HL-60 (cell line): ENCODE measurements around the gene ARF3.
A peak's percentile ranks its signal among the peaks of the same experiment; 100 is the strongest.

ENCODE experiments used
- DNase-seq, 2 experiments: peaks; one replicate each; pipeline ENCODE4 v3.0.0-alpha.2; 2010 to 2020; ENCODE audit warnings: low read depth in 1 of 2, low spot score in 1 of 2
- H3K27ac ChIP-seq: fragments of 250-450 bp; sonication (Bioruptor Pico); replicated peaks from 2 replicates; pipeline ENCODE4 v1.5.1; 2020; ENCODE audit warnings: mild to moderate bottlenecking, moderate library complexity
- H3K27me3 ChIP-seq: fragments of 250-450 bp; sonication (Bioruptor Pico); 2 replicates; pipeline ENCODE4 v1.5.1; 2021; ENCODE audit warnings: mild to moderate bottlenecking, moderate library complexity; ENCODE audit not compliant: insufficient read depth, poor library complexity, severe bottlenecking
- H3K4me3 ChIP-seq: replicated peaks from 2 replicates; pipeline ENCODE4 v1.5.1; 2011; ENCODE audit warnings: mild to moderate bottlenecking, control low read depth, low read length; ENCODE audit not compliant: insufficient read depth
- CTCF ChIP-seq: IDR thresholded peaks from one replicate; pipeline ENCODE4 v1.5.1; 2011; ENCODE audit warnings: low read length, control low read depth, inconsistent platforms; ENCODE audit not compliant: insufficient read depth
- GABPA ChIP-seq: IDR thresholded peaks from 2 replicates; pipeline ENCODE4 v1.6.1; 2012; ENCODE audit warnings: low read depth
- POLR2AphosphoS5 ChIP-seq: IDR thresholded peaks from 2 replicates; pipeline ENCODE4 v1.6.1; 2012; ENCODE audit warnings: low read depth
- REST ChIP-seq: IDR thresholded peaks from 2 replicates; pipeline ENCODE4 v1.6.1; 2012; ENCODE audit warnings: low read depth; ENCODE audit not compliant: insufficient replicate concordance
- SPI1 ChIP-seq: IDR thresholded peaks from 2 replicates; pipeline ENCODE4 v1.6.1; 2012; ENCODE audit warnings: low read depth, mild to moderate bottlenecking, borderline replicate concordance

The ARF3 gene

GRCh38 chr12:48972213-48972951 is 15.1 kb upstream of the ARF3 start:
- Histone ChIP-seq H3K27ac (no peak overlapping the region), H3K4me3 (peak overlapping the region; percentile 55), H3K27me3 (peaks cover 35% of the 10 kb centered on the region)
- TF ChIP-seq GABPA (no peak), CTCF (peak; percentile 11)
- peak; percentile 43 to 78 for DNase-seq

GRCh38 chr12:48970702-48971334 is 13.5 kb upstream of the ARF3 start:
- Histone ChIP-seq H3K27me3 (peaks cover 28% of the 10 kb centered on the region), H3K4me3 (peak overlapping the region; percentile 55), H3K27ac (no peak overlapping the region)
- DNase-seq, result no peak
- TF ChIP-seq REST, result no peak
- no peak for TF ChIP-seq GABPA
- TF ChIP-seq SPI1, result no peak
- TF ChIP-seq POLR2AphosphoS5, result no peak

GRCh38 chr12:48969833-48970701 is 12.8 kb upstream of the ARF3 start:
- no peak overlapping the region for H3K27ac ChIP-seq
- peak overlapping the region; percentile 55 for H3K4me3 ChIP-seq
- no peak for DNase-seq
- no peak for TF ChIP-seq POLR2AphosphoS5
- no peak for TF ChIP-seq REST
- no peak for TF ChIP-seq SPI1
- TF ChIP-seq CTCF, result no peak
- TF ChIP-seq GABPA, result no peak
- peaks cover 28% of the 10 kb centered on the region for H3K27me3 ChIP-seq

GRCh38 chr12:48969160-48969771 is 12.0 kb upstream of the ARF3 start:
- no peak for TF ChIP-seq POLR2AphosphoS5
- no peak for TF ChIP-seq GABPA
- TF ChIP-seq REST, result no peak
- no peak for TF ChIP-seq SPI1
- TF ChIP-seq CTCF, result no peak
- DNase-seq, result no peak
- peaks cover 28% of the 10 kb centered on the region for H3K27me3 ChIP-seq
- no peak overlapping the region for H3K4me3 ChIP-seq
- H3K27ac ChIP-seq, result no peak overlapping the region
